ENCODE measurements around the gene JARID2.

The JARID2 gene

DNA sequence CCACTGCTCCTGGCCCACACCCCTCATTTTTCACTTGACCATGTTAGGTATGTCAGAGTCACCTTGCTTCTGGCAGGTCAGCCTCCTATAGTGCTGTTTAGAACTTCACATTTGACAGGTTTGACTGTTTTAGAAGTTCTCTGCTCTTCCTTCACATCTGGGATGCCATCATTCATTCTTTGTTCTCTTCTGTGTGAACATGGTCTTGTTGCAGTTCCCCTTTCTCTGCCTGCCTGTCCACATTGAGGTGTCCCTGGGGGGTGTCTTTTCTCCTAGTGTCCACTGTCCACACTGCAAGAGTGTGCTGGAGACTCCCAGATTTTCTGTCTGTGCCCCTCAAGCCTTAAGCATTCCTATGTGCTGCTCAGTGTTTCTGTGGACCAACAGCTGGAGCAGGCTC is 89.5 kb downstream of the JARID2 start:
- H3K4me1 ChIP-seq (ENCODE audit: insufficient read depth, low read length): peaks cover 5% of the 10 kb centered on the region
- no peaks in the 10 kb centered on the region for H3K27me3 ChIP-seq (ENCODE audit: control insufficient read depth in 1 of 2, insufficient read depth in 2 of 2, low read length in 2 of 2)
- no peak overlapping the region for H3K27ac ChIP-seq (ENCODE audit: low read depth, low read length)
- no peaks in the 10 kb centered on the region for H3K36me3 ChIP-seq (ENCODE audit: insufficient read depth, low read length)
- H3K4me3 ChIP-seq (ENCODE audit: low read depth in 1 of 2, low read length in 2 of 2): no peak overlapping the region
- no peaks in the 10 kb centered on the region for H3K9me3 ChIP-seq (ENCODE audit: low read length)
- H3K9ac ChIP-seq (ENCODE audit: low read length): no peak overlapping the region

DNA sequence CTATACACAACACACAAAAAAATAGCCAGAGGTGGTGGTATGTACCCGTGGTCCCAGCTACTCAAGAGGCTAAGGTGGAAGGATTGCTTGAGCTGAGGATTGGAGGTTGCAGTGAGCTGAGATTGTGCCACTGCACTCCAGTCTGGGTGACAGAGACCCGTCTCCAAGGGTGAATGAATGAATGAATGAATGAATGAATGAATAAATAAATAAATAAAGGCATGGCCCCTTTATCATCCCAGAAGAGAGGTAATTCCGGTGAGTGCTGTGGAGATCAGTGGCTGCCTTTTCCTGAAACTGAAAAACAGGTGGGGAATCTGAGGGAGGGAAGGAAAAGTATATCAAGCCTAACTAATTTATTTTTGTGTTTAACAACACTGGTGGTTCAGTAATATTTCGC is 90.0 kb downstream of the JARID2 start:
- Histone ChIP-seq H3K36me3 (ENCODE audit: insufficient read depth, low read length) (no peaks in the 10 kb centered on the region), H3K4me1 (ENCODE audit: insufficient read depth, low read length) (peaks cover 3% of the 10 kb centered on the region), H3K9me3 (ENCODE audit: low read length) (no peaks in the 10 kb centered on the region), H3K27me3 (ENCODE audit: control insufficient read depth in 1 of 2, insufficient read depth in 2 of 2, low read length in 2 of 2) (no peaks in the 10 kb centered on the region), H3K27ac (ENCODE audit: low read depth, low read length) (no peak overlapping the region), H3K9ac (ENCODE audit: low read length) (no peak overlapping the region), H3K4me3 (ENCODE audit: low read depth in 1 of 2, low read length in 2 of 2) (no peak overlapping the region)

DNA sequence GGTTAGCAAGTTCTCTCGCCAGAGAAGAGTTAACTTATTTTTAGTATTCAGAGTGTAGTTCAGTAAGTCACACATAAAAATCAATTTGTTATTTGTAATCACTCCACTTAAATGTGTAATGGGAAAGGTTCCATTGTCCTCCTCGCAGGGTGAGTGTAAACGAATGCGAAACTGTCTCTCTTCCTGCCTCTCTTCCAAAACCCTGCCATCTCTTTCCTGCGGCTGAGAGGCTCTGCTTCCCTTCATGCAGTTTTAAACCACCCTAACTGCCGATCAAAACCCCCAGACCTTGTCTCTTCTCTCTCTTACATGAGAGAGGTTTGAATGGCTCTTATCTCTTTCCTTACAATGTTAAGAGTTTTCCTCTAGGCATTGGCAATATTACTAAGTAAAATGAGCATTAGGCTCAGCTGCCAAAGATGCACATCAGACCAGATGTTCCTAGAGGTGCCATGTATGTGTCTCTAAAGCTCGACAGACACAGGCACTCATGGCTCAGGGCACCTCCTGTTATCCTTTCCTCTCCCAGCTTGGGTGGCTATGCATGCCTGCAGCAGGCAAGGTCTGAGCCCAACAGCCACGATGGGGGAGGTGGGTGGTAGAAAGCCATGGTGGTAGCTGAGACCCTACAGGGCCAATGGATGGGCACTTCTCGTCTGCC is 91.2 kb downstream of the JARID2 start:
- Histone ChIP-seq H3K9me3 (ENCODE audit: low read length) (no peaks in the 10 kb centered on the region), H3K9ac (ENCODE audit: low read length) (no peak overlapping the region), H3K4me1 (ENCODE audit: insufficient read depth, low read length) (peaks cover 3% of the 10 kb centered on the region), H3K4me3 (ENCODE audit: low read depth in 1 of 2, low read length in 2 of 2) (no peak overlapping the region), H3K27me3 (ENCODE audit: control insufficient read depth in 1 of 2, insufficient read depth in 2 of 2, low read length in 2 of 2) (no peaks in the 10 kb centered on the region), H3K36me3 (ENCODE audit: insufficient read depth, low read length) (no peaks in the 10 kb centered on the region), H3K27ac (ENCODE audit: low read depth, low read length) (no peak overlapping the region)

DNA sequence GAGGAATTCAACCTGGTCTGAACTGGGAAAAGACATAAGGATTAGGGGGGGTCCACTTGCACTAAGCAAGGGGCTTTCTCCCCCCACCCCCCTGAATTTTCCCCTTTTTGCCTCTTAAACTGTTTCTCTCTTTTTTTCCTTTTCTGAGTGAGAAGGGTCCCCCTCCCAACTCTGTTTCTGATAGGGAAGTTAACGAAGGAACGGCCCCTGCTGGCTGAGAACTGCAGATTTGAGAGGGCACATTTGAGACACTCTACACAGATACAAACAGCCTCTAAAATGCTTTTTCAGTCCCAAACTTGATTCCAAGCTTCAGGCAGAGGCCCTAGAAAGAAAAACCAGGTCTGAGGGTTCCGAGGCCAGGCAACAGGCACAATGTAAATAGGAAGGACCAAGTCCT is 91.7 kb downstream of the JARID2 start:
- H3K27me3 ChIP-seq (ENCODE audit: control insufficient read depth in 1 of 2, insufficient read depth in 2 of 2, low read length in 2 of 2): no peaks in the 10 kb centered on the region
- no peak overlapping the region for H3K4me3 ChIP-seq (ENCODE audit: low read depth in 1 of 2, low read length in 2 of 2)
- H3K9ac ChIP-seq (ENCODE audit: low read length): no peak overlapping the region
- H3K4me1 ChIP-seq (ENCODE audit: insufficient read depth, low read length): peaks cover 3% of the 10 kb centered on the region
- H3K27ac ChIP-seq (ENCODE audit: low read depth, low read length): no peak overlapping the region
- H3K36me3 ChIP-seq (ENCODE audit: insufficient read depth, low read length): no peaks in the 10 kb centered on the region
- H3K9me3 ChIP-seq (ENCODE audit: low read length): no peaks in the 10 kb centered on the region

DNA sequence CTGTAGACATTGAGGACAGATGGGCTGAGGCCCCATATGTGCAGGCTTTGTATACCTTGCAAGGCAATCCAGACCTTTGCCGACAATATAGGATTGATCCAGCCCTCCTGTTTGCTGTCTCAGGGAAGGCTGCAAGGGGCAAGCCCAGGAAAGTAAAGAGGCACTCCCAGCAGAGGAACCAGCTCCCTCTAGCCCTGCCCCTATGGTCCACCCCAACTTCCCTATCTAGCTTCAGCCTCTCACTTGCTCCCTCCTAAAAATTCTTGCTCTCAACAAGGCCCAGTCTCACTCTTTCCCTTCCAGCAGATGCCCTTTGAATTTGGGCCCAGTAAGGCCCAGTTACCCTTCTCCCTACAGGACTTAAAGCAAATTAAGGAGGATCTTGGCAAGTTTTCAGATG is 92.6 kb downstream of the JARID2 start:
- Histone ChIP-seq H3K4me3 (ENCODE audit: low read depth in 1 of 2, low read length in 2 of 2) (no peak overlapping the region), H3K9me3 (ENCODE audit: low read length) (no peaks in the 10 kb centered on the region), H3K9ac (ENCODE audit: low read length) (no peak overlapping the region), H3K4me1 (ENCODE audit: insufficient read depth, low read length) (peaks cover 7% of the 10 kb centered on the region), H3K27ac (ENCODE audit: low read depth, low read length) (no peak overlapping the region), H3K36me3 (ENCODE audit: insufficient read depth, low read length) (no peaks in the 10 kb centered on the region), H3K27me3 (ENCODE audit: control insufficient read depth in 1 of 2, insufficient read depth in 2 of 2, low read length in 2 of 2) (no peaks in the 10 kb centered on the region)

DNA sequence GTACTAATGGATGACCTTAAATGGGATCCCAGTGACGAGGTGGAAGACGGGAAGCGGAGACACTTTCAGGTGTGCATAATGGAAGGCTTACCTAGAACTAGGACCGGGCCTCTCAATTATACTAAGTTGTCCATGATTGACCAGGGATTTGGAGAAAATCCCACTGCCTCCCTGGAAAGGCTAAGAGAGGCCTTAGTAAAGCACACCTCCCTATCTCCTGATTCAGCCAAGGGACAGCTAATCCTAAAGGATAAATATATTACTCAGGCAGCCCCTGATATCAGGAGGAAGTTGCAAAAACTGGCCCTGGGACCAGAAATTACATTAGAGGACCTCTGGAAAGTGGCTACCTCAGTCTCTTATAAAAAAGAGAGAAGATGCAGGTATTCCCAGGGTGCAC is 93.2 kb downstream of the JARID2 start:
- Histone ChIP-seq H3K9me3 (ENCODE audit: low read length) (no peaks in the 10 kb centered on the region), H3K4me3 (ENCODE audit: low read depth in 1 of 2, low read length in 2 of 2) (no peak overlapping the region), H3K9ac (ENCODE audit: low read length) (no peak overlapping the region), H3K27me3 (ENCODE audit: control insufficient read depth in 1 of 2, insufficient read depth in 2 of 2, low read length in 2 of 2) (no peaks in the 10 kb centered on the region), H3K27ac (ENCODE audit: low read depth, low read length) (no peak overlapping the region), H3K4me1 (ENCODE audit: insufficient read depth, low read length) (peaks cover 13% of the 10 kb centered on the region), H3K36me3 (ENCODE audit: insufficient read depth, low read length) (no peaks in the 10 kb centered on the region)

DNA sequence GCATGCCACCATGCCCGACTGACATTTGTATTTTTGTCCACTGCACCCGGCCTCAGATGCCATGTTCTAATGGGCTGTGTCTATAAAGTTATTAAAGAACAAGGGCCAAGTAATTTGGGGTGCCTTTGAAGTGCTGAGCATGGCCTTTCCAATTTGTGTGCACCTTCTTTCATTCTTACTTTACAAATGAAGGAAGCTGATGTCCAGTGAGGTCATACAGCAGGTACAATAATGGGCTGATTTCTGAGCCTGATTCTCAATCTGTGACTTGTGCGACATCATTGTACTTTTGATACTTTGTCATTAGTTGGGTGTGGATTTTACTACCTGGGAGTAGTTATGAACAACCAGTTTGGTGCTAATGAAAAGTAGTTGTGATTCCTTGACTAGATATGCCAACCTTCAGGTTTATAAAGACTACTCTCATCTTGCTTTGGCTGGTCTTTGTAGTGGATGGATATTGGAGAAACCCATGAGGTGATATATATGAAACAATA is 94.3 kb downstream of the JARID2 start:
- H3K27me3 ChIP-seq (ENCODE audit: control insufficient read depth in 1 of 2, insufficient read depth in 2 of 2, low read length in 2 of 2): no peaks in the 10 kb centered on the region
- H3K9ac ChIP-seq (ENCODE audit: low read length): no peak overlapping the region
- no peak overlapping the region for H3K4me3 ChIP-seq (ENCODE audit: low read depth in 1 of 2, low read length in 2 of 2)
- no peak overlapping the region for H3K27ac ChIP-seq (ENCODE audit: low read depth, low read length)
- H3K4me1 ChIP-seq (ENCODE audit: insufficient read depth, low read length): peaks cover 16% of the 10 kb centered on the region
- no peaks in the 10 kb centered on the region for H3K36me3 ChIP-seq (ENCODE audit: insufficient read depth, low read length)
- H3K9me3 ChIP-seq (ENCODE audit: low read length): no peaks in the 10 kb centered on the region

DNA sequence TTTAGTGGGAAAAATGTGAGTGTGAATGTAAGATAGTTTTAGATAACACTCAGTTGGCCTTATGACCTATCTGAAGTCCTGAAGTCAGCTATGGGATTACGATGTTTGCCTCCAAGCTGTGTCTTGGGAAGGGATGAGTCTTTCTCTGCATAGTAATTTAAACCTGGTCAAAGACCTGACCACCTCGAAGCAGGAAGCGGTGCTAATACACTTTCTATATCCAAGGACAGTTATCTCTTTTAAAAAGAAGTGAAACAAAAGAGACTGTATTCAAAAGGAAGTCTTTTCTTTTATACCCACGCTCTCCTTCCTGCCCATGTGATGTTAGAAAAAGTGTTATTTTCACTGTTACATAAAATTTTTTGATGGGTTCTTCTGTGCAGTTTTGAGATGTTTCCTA is 94.9 kb downstream of the JARID2 start:
- H3K4me1 ChIP-seq (ENCODE audit: insufficient read depth, low read length): peaks cover 16% of the 10 kb centered on the region

DNA sequence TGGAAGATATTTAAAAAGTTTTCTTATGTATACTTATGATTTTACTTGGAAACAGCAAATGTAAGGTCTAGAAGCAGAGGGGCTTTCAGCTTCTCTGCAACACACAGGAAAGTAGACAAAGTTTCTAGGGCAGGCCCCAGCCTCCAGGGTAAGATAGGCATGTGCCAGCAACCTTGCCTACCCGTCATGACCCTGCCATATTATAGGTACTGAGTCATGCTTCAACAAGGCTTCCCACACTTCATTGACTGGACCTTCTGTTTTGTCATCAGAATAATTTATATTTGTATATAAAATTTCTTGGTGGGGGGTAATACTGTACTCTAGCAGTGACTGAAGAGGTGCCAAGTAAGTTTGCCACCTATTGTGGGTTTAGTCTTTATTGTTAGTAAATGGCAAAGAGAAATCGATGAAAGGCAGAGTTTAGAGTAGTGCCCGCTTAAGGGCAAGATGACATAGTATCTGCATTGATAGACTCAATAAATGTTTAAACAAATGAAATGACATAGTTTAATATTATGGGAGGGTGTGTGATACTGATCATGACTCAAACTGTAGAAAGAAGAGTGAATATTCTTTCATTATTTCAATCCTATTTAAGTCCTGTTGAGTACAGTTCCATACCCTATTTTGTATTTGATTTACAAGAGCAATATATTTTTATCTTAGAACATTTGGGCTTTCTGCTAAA is 95.6 kb downstream of the JARID2 start:
- H3K27me3 ChIP-seq (ENCODE audit: control insufficient read depth in 1 of 2, insufficient read depth in 2 of 2, low read length in 2 of 2): no peaks in the 10 kb centered on the region
- no peak overlapping the region for H3K27ac ChIP-seq (ENCODE audit: low read depth, low read length)
- H3K4me1 ChIP-seq (ENCODE audit: insufficient read depth, low read length): peaks cover 16% of the 10 kb centered on the region
- no peak overlapping the region for H3K9ac ChIP-seq (ENCODE audit: low read length)
- H3K4me3 ChIP-seq (ENCODE audit: low read depth in 1 of 2, low read length in 2 of 2): no peak overlapping the region
- H3K36me3 ChIP-seq (ENCODE audit: insufficient read depth, low read length): no peaks in the 10 kb centered on the region
- H3K9me3 ChIP-seq (ENCODE audit: low read length): no peaks in the 10 kb centered on the region

More for the DNA sequence above, 94.9 kb downstream of the JARID2 start:
- H3K36me3 ChIP-seq (ENCODE audit: insufficient read depth, low read length): no peaks in the 10 kb centered on the region
- H3K27me3 ChIP-seq (ENCODE audit: control insufficient read depth in 1 of 2, insufficient read depth in 2 of 2, low read length in 2 of 2): no peaks in the 10 kb centered on the region
- H3K9ac ChIP-seq (ENCODE audit: low read length): no peak overlapping the region
- H3K9me3 ChIP-seq (ENCODE audit: low read length): no peaks in the 10 kb centered on the region
- no peak overlapping the region for H3K4me3 ChIP-seq (ENCODE audit: low read depth in 1 of 2, low read length in 2 of 2)
- no peak overlapping the region for H3K27ac ChIP-seq (ENCODE audit: low read depth, low read length)

DNA sequence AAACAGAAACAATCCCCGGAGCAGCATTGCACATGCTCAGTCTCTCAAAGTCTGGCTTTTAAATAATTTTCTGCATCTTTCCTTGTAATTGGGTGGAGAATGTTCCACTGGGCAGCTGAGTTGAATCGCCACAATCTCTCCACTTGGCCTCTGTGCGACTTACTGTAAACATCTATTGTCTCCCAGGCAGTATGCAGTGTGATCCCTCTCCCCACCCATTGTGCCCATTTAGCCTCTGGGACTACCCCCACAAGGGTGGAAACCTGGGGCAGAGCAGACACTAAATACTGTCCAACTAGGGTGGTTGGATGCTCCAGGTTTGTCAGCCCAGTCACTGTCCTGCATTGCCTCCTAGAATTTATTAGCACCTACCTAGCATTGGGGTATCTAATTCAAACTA is 96.2 kb downstream of the JARID2 start:
- Histone ChIP-seq H3K4me3 (ENCODE audit: low read depth in 1 of 2, low read length in 2 of 2) (no peak overlapping the region), H3K9me3 (ENCODE audit: low read length) (no peaks in the 10 kb centered on the region), H3K36me3 (ENCODE audit: insufficient read depth, low read length) (no peaks in the 10 kb centered on the region), H3K27me3 (ENCODE audit: control insufficient read depth in 1 of 2, insufficient read depth in 2 of 2, low read length in 2 of 2) (no peaks in the 10 kb centered on the region), H3K9ac (ENCODE audit: low read length) (no peak overlapping the region), H3K27ac (ENCODE audit: low read depth, low read length) (no peak overlapping the region), H3K4me1 (ENCODE audit: insufficient read depth, low read length) (peaks cover 15% of the 10 kb centered on the region)

DNA sequence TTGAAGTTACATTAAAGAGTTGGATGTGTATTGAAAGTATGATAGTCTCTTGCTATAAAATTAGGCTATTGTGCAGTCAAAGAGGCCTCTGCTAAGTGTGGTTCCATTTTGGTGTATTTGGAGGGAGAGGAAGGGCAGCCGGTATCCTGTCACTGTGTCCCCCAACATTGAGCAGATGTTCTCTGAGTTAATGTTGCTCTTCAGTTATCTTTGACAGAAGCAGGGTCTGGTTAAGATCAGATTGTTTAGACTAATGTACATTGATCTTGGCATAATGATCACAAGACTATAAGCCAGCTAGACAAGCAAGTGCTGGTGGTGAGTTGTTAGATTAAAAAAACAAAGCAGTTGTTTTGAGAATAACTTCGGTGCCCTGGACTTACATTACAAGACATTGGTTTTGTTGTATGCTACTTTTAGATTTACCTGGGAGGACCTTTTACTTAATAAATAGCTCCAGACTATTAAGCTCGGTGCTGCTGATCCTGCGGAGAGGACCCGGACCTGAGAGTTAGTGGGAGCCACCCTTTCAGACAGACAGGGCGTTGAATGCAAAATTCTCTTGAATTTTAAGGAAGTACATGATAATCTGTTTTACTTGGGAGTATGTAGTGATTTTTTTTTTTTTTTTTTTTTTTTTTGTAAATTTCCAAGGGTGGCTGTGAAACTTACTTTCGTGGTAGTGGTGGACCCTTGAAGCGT is 97.8 kb downstream of the JARID2 start:
- peaks cover 13% of the 10 kb centered on the region for H3K4me1 ChIP-seq (ENCODE audit: insufficient read depth, low read length)
- H3K36me3 ChIP-seq (ENCODE audit: insufficient read depth, low read length): no peaks in the 10 kb centered on the region
- no peaks in the 10 kb centered on the region for H3K9me3 ChIP-seq (ENCODE audit: low read length)
- H3K4me3 ChIP-seq (ENCODE audit: low read depth in 1 of 2, low read length in 2 of 2): no peak overlapping the region
- H3K27me3 ChIP-seq (ENCODE audit: control insufficient read depth in 1 of 2, insufficient read depth in 2 of 2, low read length in 2 of 2): no peaks in the 10 kb centered on the region
- H3K9ac ChIP-seq (ENCODE audit: low read length): no peak overlapping the region
- H3K27ac ChIP-seq (ENCODE audit: low read depth, low read length): no peak overlapping the region
